22Rv1 (cell line): Measurements from ENCODE around the gene GZMM.

ENCODE experiments used
- H3K27ac ChIP-seq: fragments of 450-650 bp; 2 replicates; pipeline ENCODE4 v1.5.1; 2017
- CTCF ChIP-seq: fragments of 450-650 bp; IDR thresholded peaks from 2 replicates; pipeline ENCODE4 v1.5.1; 2017; ENCODE audit warnings: mild to moderate bottlenecking
- ZFX ChIP-seq: fragments of 450-650 bp; IDR thresholded peaks from 2 replicates; pipeline ENCODE4 v1.6.1; 2017; ENCODE audit warnings: antibody characterized with exemption, borderline replicate concordance

The GZMM gene

GRCh38 chr19:532561-533363, 11.1 kb upstream of the GZMM start:
- H3K27ac ChIP-seq = peak overlapping the region; percentile 87

GRCh38 chr19:533364-534058, 10.3 kb upstream of the GZMM start:
- H3K27ac ChIP-seq = peak overlapping the region; percentile 87; the same call in 1 of the 2 replicates
- TF ChIP-seq ZFX (no peak), CTCF (no peak)

More at GRCh38 chr19:532561-533363, 11.1 kb upstream of the GZMM start:
- peak; percentile 62 for TF ChIP-seq CTCF
- TF ChIP-seq ZFX = no peak

- peak overlapping the region; percentile 87; the same call in 1 of the 2 replicates for H3K27ac ChIP-seq
- no peak for TF ChIP-seq ZFX
- no peak for TF ChIP-seq CTCF
Observed at GRCh38 chr19:534088-534487, 9.8 kb upstream of the GZMM start.

GRCh38 chr19:535017-535835, 8.6 kb upstream of the GZMM start:
- H3K27ac ChIP-seq = peak overlapping the region; percentile 30
- TF ChIP-seq CTCF (no peak), ZFX (no peak)

GRCh38 chr19:536031-536880, 7.6 kb upstream of the GZMM start:
- no peak overlapping the region for H3K27ac ChIP-seq

More at GRCh38 chr19:536031-536880, 7.6 kb upstream of the GZMM start:
- no peak for TF ChIP-seq ZFX
- no peak for TF ChIP-seq CTCF
